HFFc6 (cell line): ENCODE data around the gene DHDH. TPM values are rescaled to one million over a fixed set of nuclear protein-coding genes. Genes with fewer than 3 reads are reported as not detected.

Experiments
- DNase-seq: peaks from one replicate; pipeline ENCODE4 v3.0.0-alpha.2; 2018
- H3K27ac Mint-ChIP-seq: 2 replicates; pipeline ENCODE4 v1.8.0; 2020; ENCODE audit warnings: mild to moderate bottlenecking, mixed read lengths
- H3K27me3 Mint-ChIP-seq: 2 replicates; pipeline ENCODE4 v1.8.0; 2021; ENCODE audit warnings: mild to moderate bottlenecking, moderate library complexity, mixed read lengths; ENCODE audit not compliant: insufficient read depth
- H3K36me3 Mint-ChIP-seq: 2 replicates; pipeline ENCODE4 v1.8.0; 2021; ENCODE audit warnings: low read depth, mixed read lengths
- H3K4me1 Mint-ChIP-seq: 2 replicates; pipeline ENCODE4 v1.8.0; 2020; ENCODE audit warnings: low read depth, mixed read lengths
- H3K4me3 Mint-ChIP-seq: 2 replicates; pipeline ENCODE4 v1.8.0; 2020; ENCODE audit warnings: mild to moderate bottlenecking, moderate library complexity, mixed read lengths
- H3K9me3 Mint-ChIP-seq: 2 replicates; pipeline ENCODE4 v1.8.0; 2020; ENCODE audit warnings: mild to moderate bottlenecking, mixed read lengths
- total RNA-seq, 6 experiments: library from RNA; stranded (reverse); fragmentation: NEBNext Ultra II Directional; extraction: Animal tissue kit (Norgen Biotek cat#: 25700); gene quantifications; 2 replicates in 1 of 6; 3 replicates in 5 of 6; pipeline ENCODE4 v1.2.3, GENCODE V29; 2021
- TF ChIP-seq, protein P1 (sequence below): fragments of 200-600 bp; sonication (generic); IDR thresholded peaks from 2 replicates; pipeline ENCODE4 v1.5.0; 2021; ENCODE audit warnings: antibody characterized with exemption, mild to moderate bottlenecking

Gene DHDH
- total RNA-seq, 6 experiments from 2014 or later = not detected

DNA sequence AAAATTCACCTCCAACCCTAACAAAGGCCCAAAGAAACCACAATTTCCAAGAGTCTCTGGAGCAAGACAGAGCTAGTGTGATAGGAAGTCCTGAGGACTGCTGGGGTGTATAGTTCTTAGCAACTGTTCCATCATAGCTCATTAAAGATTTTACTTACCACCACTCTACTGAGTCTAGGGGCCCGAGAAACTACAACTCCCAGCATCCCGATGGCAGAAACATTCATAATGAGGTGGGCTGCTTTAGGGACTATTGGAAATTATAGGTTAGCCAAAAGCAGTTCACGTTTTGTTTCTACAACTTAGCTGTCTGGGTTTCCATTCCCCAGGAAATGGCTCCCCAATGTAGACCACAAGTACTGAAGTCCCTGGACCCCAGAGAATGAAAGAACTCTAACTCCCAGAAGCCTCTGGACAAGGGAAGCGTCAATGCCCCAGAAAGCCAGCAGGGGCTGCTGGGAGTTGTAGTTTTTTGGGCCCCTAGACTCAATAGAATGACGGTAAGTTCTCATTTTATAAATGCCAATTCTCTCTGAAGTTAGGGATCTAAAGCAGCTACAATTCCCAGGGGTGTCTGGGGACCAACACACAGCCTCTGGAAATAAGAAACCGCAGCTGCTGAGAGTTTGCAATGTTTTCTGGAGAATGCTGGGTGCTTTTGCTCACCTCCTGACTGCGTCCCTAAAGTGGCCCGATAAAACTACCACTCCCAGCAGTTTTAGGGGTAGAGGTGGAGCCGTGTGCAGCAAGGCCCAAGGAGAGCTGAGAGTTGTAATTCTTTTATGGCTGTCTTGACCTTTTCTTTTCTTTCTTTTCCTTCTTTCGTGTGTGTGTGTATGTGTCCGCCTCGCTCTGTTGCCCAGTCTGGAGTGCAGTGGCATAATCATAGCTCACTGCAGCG lies 42.7 kb downstream of the DHDH start:
- Mint-ChIP-seq H3K27me3 (no peaks in the 10 kb centered on the region; the same call in 1 of the 2 replicates), H3K9me3 (no peaks in the 10 kb centered on the region), H3K4me1 (peaks cover 22% of the 10 kb centered on the region), H3K36me3 (peaks cover 33% of the 10 kb centered on the region), H3K4me3 (no peak overlapping the region), H3K27ac (no peak overlapping the region)
- no peak for DNase-seq
- TF ChIP-seq, protein P1, sequence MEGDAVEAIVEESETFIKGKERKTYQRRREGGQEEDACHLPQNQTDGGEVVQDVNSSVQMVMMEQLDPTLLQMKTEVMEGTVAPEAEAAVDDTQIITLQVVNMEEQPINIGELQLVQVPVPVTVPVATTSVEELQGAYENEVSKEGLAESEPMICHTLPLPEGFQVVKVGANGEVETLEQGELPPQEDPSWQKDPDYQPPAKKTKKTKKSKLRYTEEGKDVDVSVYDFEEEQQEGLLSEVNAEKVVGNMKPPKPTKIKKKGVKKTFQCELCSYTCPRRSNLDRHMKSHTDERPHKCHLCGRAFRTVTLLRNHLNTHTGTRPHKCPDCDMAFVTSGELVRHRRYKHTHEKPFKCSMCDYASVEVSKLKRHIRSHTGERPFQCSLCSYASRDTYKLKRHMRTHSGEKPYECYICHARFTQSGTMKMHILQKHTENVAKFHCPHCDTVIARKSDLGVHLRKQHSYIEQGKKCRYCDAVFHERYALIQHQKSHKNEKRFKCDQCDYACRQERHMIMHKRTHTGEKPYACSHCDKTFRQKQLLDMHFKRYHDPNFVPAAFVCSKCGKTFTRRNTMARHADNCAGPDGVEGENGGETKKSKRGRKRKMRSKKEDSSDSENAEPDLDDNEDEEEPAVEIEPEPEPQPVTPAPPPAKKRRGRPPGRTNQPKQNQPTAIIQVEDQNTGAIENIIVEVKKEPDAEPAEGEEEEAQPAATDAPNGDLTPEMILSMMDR = peak; percentile 62

DNA sequence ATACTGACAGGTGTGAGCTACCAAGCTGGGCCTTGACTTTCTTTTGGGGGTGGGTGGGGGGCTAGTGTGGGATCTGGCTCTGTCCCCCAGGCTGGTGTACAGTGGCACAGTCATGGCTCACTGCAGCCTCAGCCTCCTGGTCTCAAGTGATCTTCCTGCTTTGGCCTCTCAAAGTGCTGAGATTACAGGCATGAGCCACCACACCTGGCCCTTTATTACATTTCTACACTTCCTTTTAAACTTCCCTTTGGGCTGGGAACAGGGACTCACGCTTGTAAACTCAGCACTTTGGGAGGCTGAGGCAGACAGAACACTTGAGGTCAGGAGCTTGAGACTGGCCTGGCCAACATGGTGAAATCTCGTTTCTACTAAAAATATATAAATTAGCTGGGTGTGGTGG lies 43.6 kb downstream of the DHDH start:
- Mint-ChIP-seq H3K4me3 (no peak overlapping the region), H3K9me3 (no peaks in the 10 kb centered on the region), H3K27ac (no peak overlapping the region), H3K27me3 (no peaks in the 10 kb centered on the region; the same call in 1 of the 2 replicates), H3K36me3 (peaks cover 35% of the 10 kb centered on the region), H3K4me1 (peaks cover 21% of the 10 kb centered on the region)
- TF ChIP-seq, protein P1 = no peak
- no peak for DNase-seq

DNA sequence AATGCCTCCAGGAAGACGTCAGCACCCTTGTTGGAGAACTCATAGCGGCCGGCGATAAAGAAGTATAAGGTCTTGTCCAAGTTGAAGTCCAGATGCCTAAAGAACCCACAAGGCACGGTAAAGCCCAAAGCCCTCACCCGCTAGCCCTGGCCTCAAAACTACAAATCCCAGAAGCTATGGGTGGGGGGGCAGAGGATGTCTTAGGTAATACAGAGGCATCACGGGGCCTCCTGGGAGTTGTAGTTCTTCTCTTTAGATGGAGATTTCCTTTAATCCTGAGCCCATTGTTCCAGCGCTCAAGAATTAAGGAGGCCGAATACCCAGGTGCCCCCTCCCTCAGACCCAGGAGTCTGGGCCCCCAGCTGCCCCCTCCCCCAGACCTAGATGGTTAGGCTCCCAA lies 48.8 kb downstream of the DHDH start:
- TF ChIP-seq, protein P1 = no peak
- no peak for DNase-seq
- H3K9me3 Mint-ChIP-seq = no peaks in the 10 kb centered on the region
- peak overlapping the region; percentile 53; the same call in 1 of the 2 replicates for H3K27ac Mint-ChIP-seq
- peaks cover 21% of the 10 kb centered on the region for H3K4me1 Mint-ChIP-seq
- H3K36me3 Mint-ChIP-seq = peaks cover 36% of the 10 kb centered on the region
- H3K27me3 Mint-ChIP-seq = no peaks in the 10 kb centered on the region; the same call in 1 of the 2 replicates
- H3K4me3 Mint-ChIP-seq = no peak overlapping the region

DNA sequence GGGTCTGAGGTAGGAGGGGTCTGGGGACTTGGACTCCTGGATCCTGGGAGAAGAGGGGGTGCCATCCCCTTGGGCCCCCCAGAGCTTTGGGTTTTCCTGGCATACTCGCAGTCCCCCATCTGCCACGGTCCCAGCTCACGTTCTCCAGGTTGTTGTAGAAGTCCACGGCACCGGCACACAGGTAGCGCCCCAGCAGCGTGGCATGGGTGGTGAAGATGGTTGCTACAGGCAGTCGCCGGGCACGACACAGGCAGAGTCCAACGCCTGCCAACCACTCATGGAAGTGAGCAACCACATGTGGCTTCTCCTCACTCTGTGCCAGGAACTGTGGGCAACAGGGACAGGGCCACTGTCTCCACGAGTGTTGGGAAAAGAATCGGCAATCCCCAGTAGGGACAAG lies 52.2 kb downstream of the DHDH start:
- peaks cover 36% of the 10 kb centered on the region for H3K36me3 Mint-ChIP-seq
- H3K4me3 Mint-ChIP-seq = no peak overlapping the region
- no peaks in the 10 kb centered on the region for H3K27me3 Mint-ChIP-seq
- H3K9me3 Mint-ChIP-seq = no peaks in the 10 kb centered on the region
- TF ChIP-seq, protein P1 = no peak
- no peak overlapping the region for H3K27ac Mint-ChIP-seq
- no peak for DNase-seq
- peaks cover 8% of the 10 kb centered on the region for H3K4me1 Mint-ChIP-seq

DNA sequence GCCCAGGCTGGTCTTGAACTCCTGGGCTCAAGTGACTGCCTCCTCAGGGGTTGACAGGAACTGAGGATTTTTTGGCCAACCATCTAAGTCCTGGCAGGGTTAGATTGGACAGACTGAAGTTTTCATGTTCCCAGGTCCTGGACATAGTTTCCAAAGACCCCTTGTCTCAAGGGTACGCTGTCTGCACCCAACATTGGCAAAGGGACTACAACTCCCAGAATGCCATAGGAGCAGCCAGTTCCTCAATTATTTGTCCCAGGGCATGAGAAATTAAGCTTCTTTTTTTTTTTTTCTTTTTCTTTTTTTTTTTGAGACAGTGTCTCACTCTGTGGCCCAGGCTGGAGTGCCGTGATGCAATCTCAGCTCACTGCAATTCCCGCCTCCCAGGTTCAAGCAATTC lies 52.7 kb downstream of the DHDH start:
- no peak overlapping the region for H3K4me3 Mint-ChIP-seq
- H3K27ac Mint-ChIP-seq = no peak overlapping the region
- TF ChIP-seq, protein P1 = no peak
- H3K9me3 Mint-ChIP-seq = no peaks in the 10 kb centered on the region
- H3K4me1 Mint-ChIP-seq = peaks cover 13% of the 10 kb centered on the region
- peaks cover 40% of the 10 kb centered on the region for H3K36me3 Mint-ChIP-seq
- H3K27me3 Mint-ChIP-seq = no peaks in the 10 kb centered on the region; the same call in 1 of the 2 replicates
- DNase-seq = no peak
